ENCODE results near the gene RBMS3.

RBMS3 gene

DNA sequence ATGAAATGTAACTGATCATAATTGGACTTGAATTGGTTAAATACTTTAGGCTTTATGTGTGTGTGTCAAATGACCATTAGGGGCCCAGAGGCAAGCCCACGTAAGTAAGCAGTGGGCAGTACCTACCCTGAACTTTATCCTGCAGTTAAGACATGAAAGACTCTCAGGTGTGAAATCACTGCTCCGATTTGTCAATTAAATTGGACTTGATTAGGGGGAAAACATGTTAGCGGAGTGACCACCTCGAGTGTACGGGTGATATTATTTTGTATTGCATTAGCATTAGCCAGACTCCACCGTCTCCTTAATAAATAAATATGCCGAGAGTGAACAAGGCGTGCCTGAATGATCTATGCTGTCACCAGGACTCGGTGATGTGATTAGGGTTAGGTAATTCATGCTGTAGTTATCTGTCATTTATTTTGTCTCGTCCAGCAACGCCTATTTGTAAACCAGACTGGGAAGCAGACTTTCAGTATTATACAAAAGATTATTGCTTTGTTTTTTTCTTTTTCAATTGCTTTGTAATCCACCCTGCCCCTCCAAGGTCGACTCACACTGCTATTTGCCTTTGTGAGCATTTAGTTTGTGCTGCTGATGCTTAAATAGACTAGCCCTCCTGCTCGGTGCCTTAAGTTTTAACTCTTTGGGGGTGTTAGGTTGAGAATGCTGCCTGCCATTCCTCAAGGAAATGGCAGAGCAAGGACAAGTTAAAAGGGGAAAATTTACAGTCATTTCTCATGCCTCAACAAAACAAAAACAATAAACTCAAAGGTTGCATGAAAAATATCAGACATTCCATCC is 1.8 kb downstream of the RBMS3 start:
- Histone ChIP-seq H3K36me3 (replicated peaks) (no peaks in the 10 kb centered on the region), H3K4me1 (peaks cover 61% of the 10 kb centered on the region), H3K27me3 (ENCODE audit: low read depth) (no peaks in the 10 kb centered on the region), H3K9me3 (no peaks in the 10 kb centered on the region), H3K4me3 (peak overlapping the region; percentile 41)
- in situ Hi-C loops (cut with MboI; ENCODE audit: low sequenced_read_pairs), result no loop called here
- peak; percentile 44 to 45 for DNase-seq (ENCODE audit: low spot score in 2 of 2)

DNA sequence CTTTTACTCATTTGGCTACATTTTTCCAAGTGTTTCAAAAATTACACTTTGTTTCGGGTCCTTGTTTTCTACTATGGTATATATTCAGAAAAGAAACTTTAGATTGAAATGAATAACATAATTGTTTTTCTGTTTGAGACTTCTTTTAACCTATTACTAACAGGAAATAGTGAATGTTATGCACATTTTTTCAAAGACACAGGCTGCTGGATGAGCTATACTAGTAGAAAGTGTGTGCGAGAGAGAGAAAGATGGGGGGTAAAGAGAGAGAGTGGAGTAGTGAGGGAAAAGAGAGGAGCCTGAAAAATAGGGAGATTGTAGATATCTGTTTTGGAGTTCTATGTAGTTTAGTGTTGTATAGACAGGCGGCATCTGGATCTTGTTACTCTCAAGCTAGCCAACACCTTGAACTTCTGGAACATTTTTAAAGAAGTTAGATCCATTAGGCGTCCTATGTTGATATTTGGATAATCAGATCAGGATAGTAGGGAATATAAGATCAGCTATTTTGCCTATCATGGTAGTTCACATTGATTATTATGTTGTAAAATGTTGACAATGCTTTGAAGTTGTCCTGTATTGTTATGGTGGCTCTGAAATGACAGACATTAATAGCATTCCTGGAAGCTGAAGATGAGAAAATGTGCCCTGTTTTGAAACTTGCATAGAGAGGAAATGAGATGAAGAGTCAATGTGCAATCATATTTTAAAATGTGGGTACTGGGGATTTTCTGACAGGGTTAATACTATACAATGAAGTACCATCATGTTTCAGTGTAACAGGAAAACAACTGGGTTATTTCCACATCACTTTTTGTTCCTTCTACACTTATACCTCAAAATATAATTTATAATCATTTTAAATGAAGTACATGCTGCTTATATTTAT is 2.6 kb downstream of the RBMS3 start:
- Histone ChIP-seq H3K4me1 (peaks cover 61% of the 10 kb centered on the region), H3K4me3 (peak overlapping the region; percentile 41), H3K36me3 (replicated peaks) (no peaks in the 10 kb centered on the region), H3K27me3 (ENCODE audit: low read depth) (no peaks in the 10 kb centered on the region), H3K9me3 (no peaks in the 10 kb centered on the region)
- in situ Hi-C loops (cut with MboI; ENCODE audit: low sequenced_read_pairs), result no loop called here
- no peak for DNase-seq (ENCODE audit: low spot score in 2 of 2)

DNA sequence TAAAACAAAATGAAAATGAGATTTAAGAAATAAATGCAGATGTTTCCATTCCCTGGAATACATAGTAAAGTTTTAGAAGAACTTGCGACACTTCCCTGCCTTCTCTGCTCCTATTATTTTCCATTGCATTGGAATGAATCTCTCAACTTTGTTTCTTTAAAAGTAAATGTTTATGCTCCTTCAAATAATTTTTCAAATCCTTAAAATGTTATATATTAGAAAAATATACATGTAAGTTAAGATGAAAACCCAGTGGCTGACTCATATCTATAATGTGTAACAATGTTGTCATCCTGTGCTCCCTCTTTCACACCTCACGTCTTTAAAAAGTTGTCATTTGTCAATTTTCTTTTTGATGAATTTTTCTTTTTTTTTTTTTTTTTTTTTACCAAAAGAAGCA is 3.6 kb downstream of the RBMS3 start:
- no peaks in the 10 kb centered on the region for H3K27me3 ChIP-seq (ENCODE audit: low read depth)
- H3K4me1 ChIP-seq, result peaks cover 61% of the 10 kb centered on the region
- H3K4me3 ChIP-seq, result no peak overlapping the region
- in situ Hi-C loops (cut with MboI; ENCODE audit: low sequenced_read_pairs), result no loop called here
- H3K9me3 ChIP-seq, result no peaks in the 10 kb centered on the region
- DNase-seq (ENCODE audit: low spot score in 2 of 2), result no peak
- H3K36me3 ChIP-seq (replicated peaks), result no peaks in the 10 kb centered on the region

DNA sequence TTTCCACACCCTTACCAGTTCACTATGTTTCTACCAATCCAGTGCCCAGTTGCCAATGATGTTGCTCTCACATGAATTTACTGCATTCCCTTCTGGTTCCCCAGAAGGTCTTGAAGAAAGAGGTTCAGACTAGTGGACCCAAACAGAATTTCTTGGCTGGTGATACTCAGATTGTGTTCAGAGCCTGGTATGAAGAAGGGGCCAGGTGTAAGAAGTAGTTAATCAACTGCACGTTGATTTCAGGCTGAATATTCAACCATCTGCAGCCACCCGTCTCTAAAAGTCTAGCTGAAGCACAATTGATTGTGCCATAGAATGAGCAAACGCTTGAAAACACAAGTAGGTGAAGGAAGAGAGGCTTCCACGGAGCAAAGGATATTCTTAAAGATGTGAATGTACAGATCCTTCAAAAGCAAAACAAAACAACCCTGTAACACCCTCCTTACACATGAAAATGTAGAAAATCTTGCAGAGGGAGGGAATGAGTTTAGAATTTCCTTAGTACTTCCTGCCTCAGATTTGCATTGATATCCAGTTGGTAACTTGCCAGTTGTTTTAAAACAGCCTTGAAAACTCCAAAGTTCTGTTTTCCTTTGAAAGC is 4.7 kb downstream of the RBMS3 start:
- DNase-seq (ENCODE audit: low spot score in 2 of 2), result peak in 1 of 2 experiments; percentile 53
- no peaks in the 10 kb centered on the region for H3K9me3 ChIP-seq
- H3K27me3 ChIP-seq (ENCODE audit: low read depth), result no peaks in the 10 kb centered on the region
- in situ Hi-C loops (cut with MboI; ENCODE audit: low sequenced_read_pairs), result no loop called here
- H3K36me3 ChIP-seq (replicated peaks), result no peaks in the 10 kb centered on the region
- peaks cover 63% of the 10 kb centered on the region for H3K4me1 ChIP-seq
- peak overlapping the region; percentile 11 for H3K4me3 ChIP-seq

DNA sequence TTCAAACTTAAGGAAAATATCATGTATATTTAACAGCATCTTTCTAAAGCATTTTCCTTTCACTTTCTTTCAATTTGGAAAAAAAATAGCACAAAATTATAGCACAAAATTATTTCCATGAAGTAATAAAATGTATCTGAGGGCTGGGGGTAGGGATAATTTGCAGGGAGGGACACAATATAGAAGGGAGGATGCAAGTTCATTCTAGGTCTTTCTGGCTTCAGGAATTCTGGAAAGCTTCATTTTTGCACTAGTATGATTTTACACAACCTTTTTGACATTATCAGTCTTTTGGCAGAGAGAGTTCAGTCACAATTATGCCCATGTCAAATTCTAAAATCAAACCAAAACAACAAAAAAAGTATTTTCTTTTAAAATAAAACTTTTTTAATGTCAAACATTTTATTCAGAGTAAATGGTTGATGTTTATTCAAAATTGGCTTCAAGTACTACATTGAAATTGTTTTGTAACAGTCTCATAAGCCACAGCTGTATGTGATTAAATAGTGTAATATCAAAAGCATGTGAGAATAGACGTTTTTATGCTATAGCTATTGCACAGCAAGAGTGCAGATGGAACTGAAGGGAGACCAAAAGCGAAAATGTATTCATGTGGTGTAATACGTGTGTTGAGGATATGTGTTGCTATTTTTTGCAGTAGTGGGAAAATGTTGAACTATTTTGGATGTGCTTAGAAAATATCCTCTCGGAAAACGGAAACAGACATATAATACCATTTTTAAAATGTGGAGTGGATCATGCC is 5.8 kb downstream of the RBMS3 start:
- no peaks in the 10 kb centered on the region for H3K36me3 ChIP-seq (replicated peaks)
- no peaks in the 10 kb centered on the region for H3K9me3 ChIP-seq
- in situ Hi-C loops (cut with MboI; ENCODE audit: low sequenced_read_pairs), result no loop called here
- no peak overlapping the region for H3K4me3 ChIP-seq
- H3K4me1 ChIP-seq, result peaks cover 73% of the 10 kb centered on the region
- H3K27me3 ChIP-seq (ENCODE audit: low read depth), result no peaks in the 10 kb centered on the region
- no peak for DNase-seq (ENCODE audit: low spot score in 2 of 2)

DNA sequence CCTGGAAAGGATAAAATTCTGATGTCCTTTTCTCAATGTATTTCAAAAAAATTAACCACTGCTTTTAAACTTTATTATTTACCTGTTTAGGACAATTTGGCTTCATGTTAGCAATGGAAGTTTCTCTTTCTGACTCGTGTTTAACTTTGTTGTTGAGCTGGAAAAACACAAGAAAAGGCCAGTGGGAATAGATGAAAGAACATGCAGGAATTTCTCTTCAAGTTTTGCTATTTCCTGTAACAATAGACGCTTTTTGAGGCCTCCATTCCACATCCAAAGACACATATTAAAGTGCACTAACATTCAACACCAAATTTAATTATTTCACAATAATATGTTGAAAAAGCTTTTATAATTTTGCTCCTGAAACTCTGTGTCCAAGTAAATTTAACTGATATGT is 9.7 kb downstream of the RBMS3 start:
- DNase-seq (ENCODE audit: low spot score in 2 of 2), result peak in 1 of 2 experiments; percentile 70
- H3K27me3 ChIP-seq (ENCODE audit: low read depth), result no peaks in the 10 kb centered on the region
- peaks cover 79% of the 10 kb centered on the region for H3K4me1 ChIP-seq
- in situ Hi-C loops (cut with MboI; ENCODE audit: low sequenced_read_pairs), result no loop called here
- H3K36me3 ChIP-seq (replicated peaks), result no peaks in the 10 kb centered on the region
- no peak overlapping the region for H3K4me3 ChIP-seq
- no peaks in the 10 kb centered on the region for H3K9me3 ChIP-seq

DNA sequence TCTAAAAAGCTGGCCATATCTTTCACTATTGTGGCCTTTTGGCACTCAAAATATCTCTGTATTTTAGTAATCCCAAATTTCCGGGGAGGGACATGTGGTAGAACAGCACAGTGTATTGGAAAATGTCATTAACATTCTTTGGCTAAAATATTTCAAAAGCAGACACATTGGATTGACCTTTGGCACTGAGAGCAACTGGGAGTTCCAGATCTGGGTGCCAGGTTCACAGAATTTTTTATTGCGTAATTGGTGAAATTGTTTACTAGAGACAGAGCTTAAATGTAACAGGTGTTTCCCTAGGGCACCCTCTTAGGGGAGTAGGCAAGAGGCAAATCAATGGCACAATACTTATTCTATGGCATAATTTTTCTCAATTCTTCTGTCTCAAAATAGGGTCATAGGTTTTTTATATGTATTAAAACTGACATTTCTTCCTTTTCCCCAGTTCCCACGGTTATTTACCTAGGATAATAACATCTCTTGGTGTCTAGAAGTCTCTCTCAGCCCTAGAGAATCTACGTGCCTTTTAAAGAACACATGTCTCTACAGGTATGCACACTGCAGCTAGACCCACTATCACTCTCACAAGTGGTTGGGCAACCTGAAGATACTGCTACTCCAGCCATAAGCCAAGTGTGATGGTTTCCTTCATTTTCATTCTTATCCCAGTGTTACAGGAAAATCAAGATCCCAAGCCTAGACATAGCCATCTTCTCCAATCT is 10.6 kb downstream of the RBMS3 start:
- Histone ChIP-seq H3K9me3 (no peaks in the 10 kb centered on the region), H3K4me1 (peaks cover 71% of the 10 kb centered on the region), H3K4me3 (no peak overlapping the region), H3K36me3 (replicated peaks) (no peaks in the 10 kb centered on the region), H3K27me3 (ENCODE audit: low read depth) (no peaks in the 10 kb centered on the region)
- DNase-seq (ENCODE audit: low spot score in 2 of 2), result peak in 1 of 2 experiments; percentile 30
- in situ Hi-C loops (cut with MboI; ENCODE audit: low sequenced_read_pairs), result no loop called here

DNA sequence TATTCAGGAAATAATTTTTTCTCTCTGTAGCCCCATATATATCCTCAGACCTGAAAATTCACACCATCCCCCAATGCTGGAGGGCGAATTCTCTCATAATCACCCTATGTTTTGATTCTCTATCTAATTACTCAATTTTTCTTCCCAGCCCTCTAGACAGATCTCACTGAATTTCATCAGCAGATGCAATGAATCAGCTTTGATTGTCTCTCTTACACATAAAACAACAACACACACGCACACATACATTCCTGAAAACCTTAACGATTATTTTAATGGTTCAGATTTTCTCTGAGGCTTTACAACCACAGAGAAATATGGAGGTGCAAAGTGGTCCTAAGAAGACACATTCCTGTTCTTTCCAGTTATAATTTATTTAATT is 11.1 kb downstream of the RBMS3 start:
- H3K4me3 ChIP-seq, result no peak overlapping the region
- H3K27me3 ChIP-seq (ENCODE audit: low read depth), result no peaks in the 10 kb centered on the region
- peaks cover 66% of the 10 kb centered on the region for H3K4me1 ChIP-seq
- H3K36me3 ChIP-seq (replicated peaks), result no peaks in the 10 kb centered on the region
- no peaks in the 10 kb centered on the region for H3K9me3 ChIP-seq
- DNase-seq (ENCODE audit: low spot score in 2 of 2), result no peak
- in situ Hi-C loops (cut with MboI; ENCODE audit: low sequenced_read_pairs), result no loop called here

DNA sequence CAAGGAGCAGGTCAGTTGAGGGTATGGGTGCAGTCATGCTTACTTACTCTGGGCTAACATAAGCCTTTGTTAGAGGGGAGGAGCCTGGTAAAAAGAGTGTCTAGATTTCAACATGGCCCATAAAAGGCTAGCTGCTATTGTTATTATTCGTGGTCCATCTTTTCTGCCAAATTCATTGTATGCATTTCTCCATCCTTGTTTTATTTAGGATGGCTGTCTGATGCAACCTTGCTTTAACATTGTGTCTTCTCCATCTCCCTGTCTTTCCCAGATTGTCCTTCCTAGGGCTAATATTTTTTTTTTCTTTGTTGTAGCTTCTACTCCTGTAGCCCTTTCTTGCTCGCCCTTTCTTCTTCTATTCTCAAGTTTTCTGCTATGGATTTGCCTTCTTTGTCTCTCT is 12.6 kb downstream of the RBMS3 start:
- H3K9me3 ChIP-seq, result no peaks in the 10 kb centered on the region
- H3K27me3 ChIP-seq (ENCODE audit: low read depth), result no peaks in the 10 kb centered on the region
- H3K36me3 ChIP-seq (replicated peaks), result no peaks in the 10 kb centered on the region
- no peak for DNase-seq (ENCODE audit: low spot score in 2 of 2)
- H3K4me3 ChIP-seq, result no peak overlapping the region
- in situ Hi-C loops (cut with MboI; ENCODE audit: low sequenced_read_pairs), result no loop called here
- peaks cover 51% of the 10 kb centered on the region for H3K4me1 ChIP-seq

DNA sequence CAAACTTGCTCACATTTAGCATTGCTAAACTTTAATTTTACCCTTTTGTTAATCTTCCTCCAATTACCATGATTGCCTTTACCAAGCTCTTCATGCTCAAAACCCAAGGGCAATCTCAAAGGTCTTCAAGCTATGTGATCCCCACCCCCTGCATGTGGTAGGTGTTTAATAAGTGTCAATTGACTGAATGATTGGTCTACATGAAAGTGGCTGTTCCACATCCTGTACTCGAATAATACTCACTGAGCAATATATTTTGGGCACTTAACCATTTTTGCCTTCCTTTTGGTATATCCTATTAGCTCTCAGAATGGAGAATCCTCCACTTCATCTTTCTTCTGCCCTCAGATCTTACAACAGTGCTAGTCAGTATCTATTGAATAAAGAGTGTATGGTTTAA is 17.1 kb downstream of the RBMS3 start:
- Histone ChIP-seq H3K4me1 (peaks cover 24% of the 10 kb centered on the region), H3K36me3 (replicated peaks) (no peaks in the 10 kb centered on the region), H3K27me3 (ENCODE audit: low read depth) (no peaks in the 10 kb centered on the region), H3K4me3 (no peak overlapping the region), H3K9me3 (no peaks in the 10 kb centered on the region)
- in situ Hi-C loops (cut with MboI; ENCODE audit: low sequenced_read_pairs), result no loop called here
- DNase-seq (ENCODE audit: low spot score in 2 of 2), result no peak

DNA sequence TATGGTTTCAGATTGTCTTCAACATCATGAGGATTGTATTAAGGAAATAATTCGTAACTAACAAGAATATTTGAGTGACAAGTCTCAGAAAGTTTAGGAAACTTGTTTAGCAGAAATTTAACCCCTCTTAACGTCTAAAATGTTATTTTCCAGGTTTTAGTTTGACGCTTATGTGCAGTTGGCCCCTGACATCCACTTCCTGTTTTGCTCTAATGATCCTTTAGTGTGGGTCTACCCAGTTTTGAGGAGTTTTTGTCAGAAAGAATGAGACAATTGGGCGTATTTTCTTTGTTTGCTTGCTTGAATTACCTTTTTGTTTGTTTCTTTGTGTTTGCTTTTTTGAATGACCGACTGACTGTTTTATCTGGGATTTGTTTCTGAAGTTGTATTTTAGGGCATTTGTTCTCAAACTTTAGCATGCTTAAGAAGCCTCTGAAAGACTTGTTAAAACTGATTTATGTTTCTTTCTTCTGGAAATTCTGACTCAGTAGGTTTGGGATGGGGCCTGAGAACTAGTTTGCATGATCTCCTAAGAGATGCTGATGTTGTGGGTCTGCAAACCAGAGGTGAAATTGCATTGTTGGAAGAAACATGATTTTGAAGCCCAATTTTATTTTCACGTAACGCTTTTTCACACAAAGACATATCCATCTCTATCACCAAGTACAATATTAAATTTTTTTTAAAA is 20.6 kb downstream of the RBMS3 start:
- no peak overlapping the region for H3K4me3 ChIP-seq
- H3K4me1 ChIP-seq, result peaks cover 13% of the 10 kb centered on the region
- in situ Hi-C loops (cut with MboI; ENCODE audit: low sequenced_read_pairs), result no loop called here
- no peaks in the 10 kb centered on the region for H3K27me3 ChIP-seq (ENCODE audit: low read depth)
- no peaks in the 10 kb centered on the region for H3K36me3 ChIP-seq (replicated peaks)
- DNase-seq (ENCODE audit: low spot score in 2 of 2), result peak in 1 of 2 experiments; percentile 76
- no peaks in the 10 kb centered on the region; the same call in 1 of the 2 replicates for H3K9me3 ChIP-seq

DNA sequence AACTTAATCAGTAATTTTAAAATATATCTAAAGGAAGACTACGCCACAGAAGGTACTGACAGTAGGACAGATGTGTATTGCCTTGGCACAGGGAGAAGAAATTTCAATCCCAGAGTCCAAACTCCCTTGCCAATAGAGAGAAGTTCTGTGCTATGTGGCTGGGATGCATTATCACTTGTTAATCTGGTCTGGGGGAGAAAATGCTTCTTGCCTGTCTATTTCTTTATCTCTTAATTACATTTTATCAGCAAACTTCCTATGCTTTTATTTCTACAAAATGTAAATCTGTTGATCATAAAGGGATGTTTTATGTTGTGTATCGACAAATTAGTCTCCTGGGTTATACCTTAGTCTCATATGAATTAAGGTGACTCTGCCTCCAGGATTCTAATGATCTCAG is 21.7 kb downstream of the RBMS3 start:
- H3K9me3 ChIP-seq, result no peaks in the 10 kb centered on the region; the same call in 1 of the 2 replicates
- peaks cover 13% of the 10 kb centered on the region for H3K4me1 ChIP-seq
- H3K4me3 ChIP-seq, result no peak overlapping the region
- no peaks in the 10 kb centered on the region for H3K36me3 ChIP-seq (replicated peaks)
- no peak for DNase-seq (ENCODE audit: low spot score in 2 of 2)
- in situ Hi-C loops (cut with MboI; ENCODE audit: low sequenced_read_pairs), result no loop called here
- H3K27me3 ChIP-seq (ENCODE audit: low read depth), result no peaks in the 10 kb centered on the region

All from HAP-1 (cell line).